SJCRH30 (cell line): ENCODE measurements around the gene SLC15A3. TPM values are rescaled to one million over a fixed set of nuclear protein-coding genes. Genes with fewer than 3 reads are reported as not detected.

Experiments
- DNase-seq, 2 experiments: peaks; one replicate each; pipeline ENCODE4 v3.0.0-alpha.2; 2015 to 2020
- H3K27ac ChIP-seq: fragments of 250-450 bp; sonication (Bioruptor Pico); 2 replicates; pipeline ENCODE4 v1.5.1; 2020; ENCODE audit warnings: mild to moderate bottlenecking, moderate library complexity
- H3K27me3 ChIP-seq: fragments of 250-450 bp; sonication (Bioruptor Pico); 2 replicates; pipeline ENCODE4 v1.5.1; 2020; ENCODE audit warnings: mild to moderate bottlenecking, moderate library complexity
- H3K36me3 ChIP-seq: fragments of 250-450 bp; sonication (Bioruptor Pico); 2 replicates; pipeline ENCODE4 v1.5.1; 2020; ENCODE audit warnings: mild to moderate bottlenecking, moderate library complexity
- H3K4me1 ChIP-seq: fragments of 250-450 bp; sonication (Bioruptor Pico); 2 replicates; pipeline ENCODE4 v1.5.1; 2020; ENCODE audit warnings: mild to moderate bottlenecking, moderate library complexity
- H3K4me3 ChIP-seq: fragments of 250-450 bp; sonication (Bioruptor Pico); 2 replicates; pipeline ENCODE4 v1.5.1; 2020; ENCODE audit warnings: mild to moderate bottlenecking, moderate library complexity
- H3K9me3 ChIP-seq: fragments of 250-450 bp; sonication (Bioruptor Pico); replicated peaks from 2 replicates; pipeline ENCODE4 v1.5.1; 2020; ENCODE audit warnings: mild to moderate bottlenecking, moderate library complexity
- total RNA-seq: library from RNA; depleted of rRNA; stranded (reverse); fragments of >200 nt; shearing (Covaris generic); gene quantifications from 2 replicates; pipeline ENCODE4 v1.2.3, GENCODE V29; 2014

The SLC15A3 gene
- total RNA-seq, 1 experiment from 2014 or later = 1.6 TPM

GRCh38 chr11:60923326-60923725 lies 28.6 kb downstream of the SLC15A3 start:
- Histone ChIP-seq H3K36me3 (peaks cover 20% of the 10 kb centered on the region; the same call in 1 of the 2 replicates), H3K9me3 (no peaks in the 10 kb centered on the region), H3K4me1 (peaks cover 11% of the 10 kb centered on the region; the same call in 1 of the 2 replicates), H3K4me3 (no peak overlapping the region), H3K27me3 (no peaks in the 10 kb centered on the region), H3K27ac (no peak overlapping the region)
- DNase-seq = no peak

- peaks cover 16% of the 10 kb centered on the region; the same call in 1 of the 2 replicates for H3K36me3 ChIP-seq
- no peaks in the 10 kb centered on the region for H3K9me3 ChIP-seq
- H3K27ac ChIP-seq = no peak overlapping the region
- H3K27me3 ChIP-seq = no peaks in the 10 kb centered on the region
- no peak overlapping the region for H3K4me3 ChIP-seq
- peaks cover 11% of the 10 kb centered on the region; the same call in 1 of the 2 replicates for H3K4me1 ChIP-seq
- DNase-seq = no peak
Observed at GRCh38 chr11:60922906-60923305, 29.1 kb downstream of the SLC15A3 start.

- Histone ChIP-seq H3K4me3 (no peak overlapping the region), H3K36me3 (peaks cover 16% of the 10 kb centered on the region; the same call in 1 of the 2 replicates)
Observed at GRCh38 chr11:60921777-60922335, 30.1 kb downstream of the SLC15A3 start.

GRCh38 chr11:60921259-60921658 lies 30.7 kb downstream of the SLC15A3 start:
- H3K27ac ChIP-seq = no peak overlapping the region
- H3K4me1 ChIP-seq = peaks cover 15% of the 10 kb centered on the region
- DNase-seq = no peak
- no peak overlapping the region for H3K4me3 ChIP-seq
- H3K9me3 ChIP-seq = no peaks in the 10 kb centered on the region
- peaks cover 16% of the 10 kb centered on the region; the same call in 1 of the 2 replicates for H3K36me3 ChIP-seq
- no peaks in the 10 kb centered on the region for H3K27me3 ChIP-seq

More at GRCh38 chr11:60921777-60922335, 30.1 kb downstream of the SLC15A3 start:
- H3K4me1 ChIP-seq = peaks cover 11% of the 10 kb centered on the region; the same call in 1 of the 2 replicates
- H3K27ac ChIP-seq = no peak overlapping the region
- DNase-seq = no peak
- H3K27me3 ChIP-seq = no peaks in the 10 kb centered on the region
- H3K9me3 ChIP-seq = no peaks in the 10 kb centered on the region

GRCh38 chr11:60919956-60920355 lies 32.0 kb downstream of the SLC15A3 start:
- H3K4me1 ChIP-seq = peaks cover 13% of the 10 kb centered on the region
- no peaks in the 10 kb centered on the region for H3K9me3 ChIP-seq
- H3K27me3 ChIP-seq = no peaks in the 10 kb centered on the region
- H3K36me3 ChIP-seq = peaks cover 16% of the 10 kb centered on the region; the same call in 1 of the 2 replicates
- no peak overlapping the region for H3K4me3 ChIP-seq
- no peak overlapping the region for H3K27ac ChIP-seq
- no peak for DNase-seq

GRCh38 chr11:60919320-60919719 lies 32.7 kb downstream of the SLC15A3 start:
- Histone ChIP-seq H3K9me3 (no peaks in the 10 kb centered on the region), H3K27ac (no peak overlapping the region), H3K27me3 (no peaks in the 10 kb centered on the region), H3K4me3 (no peak overlapping the region), H3K36me3 (peaks cover 16% of the 10 kb centered on the region; the same call in 1 of the 2 replicates), H3K4me1 (peaks cover 13% of the 10 kb centered on the region)
- no peak for DNase-seq

GRCh38 chr11:60918939-60919265 lies 33.1 kb downstream of the SLC15A3 start:
- no peak for DNase-seq
- peaks cover 10% of the 10 kb centered on the region for H3K4me1 ChIP-seq
- no peak overlapping the region for H3K27ac ChIP-seq
- no peaks in the 10 kb centered on the region for H3K9me3 ChIP-seq
- H3K36me3 ChIP-seq = peaks cover 16% of the 10 kb centered on the region; the same call in 1 of the 2 replicates
- H3K27me3 ChIP-seq = no peaks in the 10 kb centered on the region
- H3K4me3 ChIP-seq = no peak overlapping the region

GRCh38 chr11:60918251-60918938 lies 33.6 kb downstream of the SLC15A3 start:
- no peak overlapping the region for H3K27ac ChIP-seq
- H3K4me3 ChIP-seq = no peak overlapping the region
- H3K4me1 ChIP-seq = peaks cover 9% of the 10 kb centered on the region
- DNase-seq = no peak
- peaks cover 16% of the 10 kb centered on the region; the same call in 1 of the 2 replicates for H3K36me3 ChIP-seq
- H3K27me3 ChIP-seq = no peaks in the 10 kb centered on the region
- H3K9me3 ChIP-seq = no peaks in the 10 kb centered on the region

GRCh38 chr11:60917267-60917666 lies 34.7 kb downstream of the SLC15A3 start:
- Histone ChIP-seq H3K27ac (no peak overlapping the region), H3K4me3 (no peak overlapping the region), H3K9me3 (no peaks in the 10 kb centered on the region), H3K4me1 (peaks cover 9% of the 10 kb centered on the region), H3K36me3 (peaks cover 14% of the 10 kb centered on the region; the same call in 1 of the 2 replicates), H3K27me3 (no peaks in the 10 kb centered on the region)
- no peak for DNase-seq

GRCh38 chr11:60916669-60917206 lies 35.2 kb downstream of the SLC15A3 start:
- peaks cover 12% of the 10 kb centered on the region for H3K4me1 ChIP-seq
- H3K4me3 ChIP-seq = no peak overlapping the region
- H3K9me3 ChIP-seq = no peaks in the 10 kb centered on the region
- no peak for DNase-seq
- no peaks in the 10 kb centered on the region for H3K27me3 ChIP-seq
- no peak overlapping the region for H3K27ac ChIP-seq
- H3K36me3 ChIP-seq = peaks cover 13% of the 10 kb centered on the region; the same call in 1 of the 2 replicates

- Histone ChIP-seq H3K4me3 (peak overlapping the region; percentile 68), H3K9me3 (no peaks in the 10 kb centered on the region), H3K27me3 (no peaks in the 10 kb centered on the region), H3K36me3 (peaks cover 11% of the 10 kb centered on the region; the same call in 1 of the 2 replicates), H3K27ac (peak overlapping the region; percentile 90), H3K4me1 (peaks cover 12% of the 10 kb centered on the region)
- peak; percentile 37 to 50 for DNase-seq
Observed at GRCh38 chr11:60915248-60915914, 36.6 kb downstream of the SLC15A3 start.

GRCh38 chr11:60914633-60915247 lies 37.2 kb downstream of the SLC15A3 start:
- DNase-seq = peak; percentile 86 to 88
- Histone ChIP-seq H3K36me3 (peaks cover 5% of the 10 kb centered on the region; the same call in 1 of the 2 replicates), H3K9me3 (no peaks in the 10 kb centered on the region), H3K4me1 (peaks cover 12% of the 10 kb centered on the region), H3K27ac (peak overlapping the region; percentile 90), H3K4me3 (peak overlapping the region; percentile 68), H3K27me3 (no peaks in the 10 kb centered on the region)

- peak within 1 kb of the TSS; percentile 68 for H3K4me3 ChIP-seq
- peak; percentile 90 to 95 for DNase-seq
- no peaks in the 10 kb centered on the region for H3K9me3 ChIP-seq
- H3K4me1 ChIP-seq = peaks cover 12% of the 10 kb centered on the region
- no peaks in the 10 kb centered on the region for H3K36me3 ChIP-seq
- H3K27ac ChIP-seq = peak within 1 kb of the TSS; percentile 90
- no peaks in the 10 kb centered on the region for H3K27me3 ChIP-seq
Observed at GRCh38 chr11:60913793-60914632, 38.0 kb downstream of the SLC15A3 start, which contains the start of gene TMEM109. TMEM109 (plus strand) TSS chr11:60914158; CDS start chr11:60919694, 5,536 bp downstream.
